Kidney capillary endothelial cell (primary cell): Measurements from ENCODE around the gene DUSP5.
A peak's percentile ranks its signal among the peaks of the same experiment; 100 is the strongest.

ENCODE experiments used
- DNase-seq: peaks from one replicate; pipeline ENCODE4 v3.0.0-alpha.2; 2018; ENCODE audit warnings: low spot score

DUSP5 gene

DNA sequence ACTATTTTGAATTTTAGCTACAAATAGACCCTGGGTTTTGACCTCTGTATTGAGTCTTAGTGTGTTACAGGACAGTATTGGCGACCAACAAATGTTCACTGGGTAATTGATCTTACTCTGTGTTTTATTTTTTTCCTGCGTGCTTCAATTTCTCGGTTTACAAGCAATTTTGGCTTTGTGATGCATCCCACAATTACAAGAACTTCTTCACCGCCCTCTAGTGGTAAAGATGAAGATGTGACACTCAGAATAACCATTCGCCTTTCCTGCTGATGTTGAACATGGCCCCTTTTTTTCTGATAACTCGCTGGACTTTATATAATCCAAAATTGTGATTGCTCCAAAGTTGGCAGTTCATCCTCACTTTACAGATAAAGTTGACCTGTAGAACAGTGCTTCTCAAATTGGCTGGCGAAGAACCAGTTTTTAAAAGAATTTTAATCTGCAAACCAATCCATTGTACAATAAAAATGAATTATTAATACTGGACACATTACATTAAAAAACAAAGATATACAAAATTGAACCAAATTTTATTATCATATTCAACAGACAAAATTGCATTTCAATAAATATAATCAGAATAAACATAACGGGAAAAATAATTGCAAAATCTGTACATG, 49.5 kb downstream of the DUSP5 start:
- peak; percentile 80 for DNase-seq

DNA sequence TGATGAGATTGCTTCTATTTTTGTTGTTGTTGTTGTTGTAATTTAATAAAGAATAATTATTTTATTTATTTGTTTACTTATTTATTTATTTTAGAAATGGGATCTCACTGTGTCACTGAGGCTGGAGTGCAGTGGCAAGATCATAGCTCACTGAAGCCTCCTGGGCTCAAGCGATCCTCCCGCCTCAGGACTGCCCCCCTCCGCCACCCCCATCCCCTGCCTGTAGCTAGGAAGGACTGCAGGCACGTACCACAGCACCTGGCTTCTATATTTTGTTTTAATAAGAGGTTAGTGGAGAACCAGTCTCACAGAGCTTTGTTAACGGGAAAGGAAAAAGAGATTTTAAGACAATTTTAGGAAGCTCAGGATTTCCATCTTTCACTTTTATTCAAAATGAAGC, 50.3 kb downstream of the DUSP5 start:
- no peak for DNase-seq

DNA sequence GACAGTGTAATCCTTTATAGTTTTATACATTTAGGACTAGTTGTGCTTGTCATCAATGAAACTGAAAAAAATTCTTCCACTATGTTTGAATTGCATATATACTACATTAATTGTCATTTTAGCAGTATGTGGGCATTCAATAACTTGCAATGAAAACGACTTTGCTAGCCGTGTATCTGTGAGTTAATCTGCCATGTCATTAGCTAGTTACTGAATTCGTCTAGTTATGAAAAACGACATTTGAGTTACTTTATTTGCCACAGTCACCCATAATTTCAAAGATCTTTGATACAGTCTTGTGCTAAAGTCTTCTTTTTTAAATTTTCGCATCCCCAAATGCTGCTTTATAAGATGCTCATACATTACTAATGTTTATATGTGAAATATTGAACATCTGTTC, 51.5 kb downstream of the DUSP5 start:
- DNase-seq, result no peak

DNA sequence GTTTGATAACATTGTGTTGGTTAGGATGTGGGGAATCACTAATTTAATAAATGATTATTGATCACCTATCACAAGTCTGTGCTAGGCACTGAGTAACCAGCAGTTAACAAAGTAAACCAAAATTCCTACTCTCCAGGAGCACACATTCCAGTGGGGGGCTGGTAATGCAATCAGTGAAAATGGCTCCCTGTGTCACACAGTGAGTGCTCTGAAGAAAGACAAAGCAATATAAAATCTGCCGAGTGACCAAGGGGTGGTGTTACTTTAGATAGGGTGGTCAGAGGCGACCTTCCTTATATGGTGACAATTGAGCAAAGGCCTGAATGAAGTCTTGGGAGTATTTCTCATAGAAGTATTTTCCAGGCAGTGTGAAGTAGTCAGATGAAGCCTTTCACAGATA, 56.2 kb downstream of the DUSP5 start:
- DNase-seq, result no peak

DNA sequence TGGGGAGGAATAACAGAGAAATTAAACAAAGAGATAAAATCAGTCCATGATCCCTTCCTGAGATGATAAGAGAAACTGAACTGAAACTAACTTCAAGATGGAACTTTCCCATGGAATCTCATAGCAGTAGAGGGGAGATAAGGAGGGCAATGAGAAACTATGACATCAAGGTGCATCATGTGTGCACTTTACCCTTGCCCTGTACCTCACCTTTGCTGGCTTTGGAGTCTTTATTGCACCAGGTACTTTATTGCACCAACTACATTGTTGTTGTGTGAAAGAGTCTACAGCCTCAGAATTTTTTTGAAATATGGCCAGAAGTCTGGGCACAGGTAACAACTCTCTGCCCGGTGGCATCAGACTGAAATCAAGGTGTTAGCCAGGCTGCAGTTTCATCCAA, 58.6 kb downstream of the DUSP5 start:
- DNase-seq, result no peak

DNA sequence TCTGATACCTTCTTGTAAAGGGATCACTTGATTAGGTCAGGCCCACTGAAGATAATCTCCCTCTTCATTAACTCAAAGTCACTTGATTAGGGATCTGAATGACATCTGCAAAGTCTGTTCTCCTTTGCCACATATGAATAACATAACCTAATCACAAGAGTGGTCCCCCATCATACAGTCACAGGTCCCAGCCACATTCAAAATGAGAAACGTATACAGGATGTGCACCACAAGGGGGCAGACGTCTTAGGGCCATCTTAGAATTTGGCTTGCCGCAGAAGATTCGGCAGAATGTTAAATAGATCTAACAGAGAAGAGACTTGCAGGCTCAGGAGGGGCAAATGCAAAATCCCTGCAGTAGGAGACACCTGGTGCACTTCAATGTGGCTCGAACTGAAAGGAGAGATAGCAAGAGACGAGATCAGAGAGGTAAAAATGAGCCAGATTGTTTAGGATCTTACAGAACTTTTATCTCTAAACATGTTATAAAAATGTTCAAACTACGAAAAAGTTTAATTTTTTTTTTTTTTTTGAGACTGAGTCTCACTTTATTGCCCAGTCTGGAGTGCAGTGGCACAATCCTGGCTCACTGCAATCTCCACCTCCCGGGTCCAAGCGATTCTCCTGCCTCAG, 59.4 kb downstream of the DUSP5 start:
- DNase-seq, result no peak

DNA sequence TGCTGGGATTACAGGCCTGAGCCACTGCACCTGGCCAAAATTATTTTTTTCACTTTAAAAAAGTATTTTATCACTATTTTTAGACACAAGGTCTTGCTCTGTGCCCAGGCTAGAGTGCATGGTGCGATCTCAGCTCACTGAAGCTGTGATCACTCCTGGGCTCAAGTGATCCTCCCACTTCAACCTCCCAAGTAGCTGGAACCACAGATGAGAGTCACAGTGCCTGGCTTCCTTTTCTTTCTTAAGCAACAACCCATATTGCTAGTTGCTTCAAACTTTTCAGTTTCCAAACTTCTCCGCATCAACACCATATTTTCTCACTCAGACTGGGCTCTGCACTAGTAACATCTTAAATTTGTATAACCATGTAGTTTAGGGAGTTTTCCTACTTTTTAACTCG, 60.3 kb downstream of the DUSP5 start:
- no peak for DNase-seq

DNA sequence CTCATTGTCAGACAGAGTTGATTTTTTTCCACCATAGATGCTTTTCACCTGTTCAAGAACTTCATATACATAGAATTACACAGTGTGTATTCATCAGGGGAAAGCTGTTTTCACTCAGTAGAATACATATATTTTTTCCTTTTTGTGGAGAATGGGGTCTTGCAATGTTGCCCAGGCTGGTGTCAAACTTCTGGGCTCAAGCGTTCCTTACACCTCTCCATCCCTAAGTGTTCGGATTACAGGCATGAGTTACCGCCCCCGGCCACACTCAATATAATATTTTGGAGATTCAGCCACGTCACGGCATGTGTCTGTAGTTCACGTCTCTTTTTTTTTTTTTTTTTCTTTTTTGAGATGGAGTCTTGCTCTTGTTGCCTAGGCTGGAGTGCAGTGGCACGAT, 62.3 kb downstream of the DUSP5 start:
- no peak for DNase-seq
